ENCODE data around the gene DAPK1. TPM values are rescaled to one million over a fixed set of nuclear protein-coding genes. Genes with fewer than 3 reads are reported as not detected.

DAPK1 gene
- total RNA-seq, 4 donors from 2014 or later, result 8.8 to 18.3 (median 9.9) TPM

GRCh38 chr9:87528969-87529368 lies 31.3 kb downstream of the DAPK1 start:
- intact Hi-C loops (cut with DNase I; ENCODE audit: low total_unique reads), result no loop called here
- no peak for TF ChIP-seq POLR2A (IDR thresholded peaks at IDR 0.05)
- TF ChIP-seq CTCF (IDR thresholded peaks at IDR 0.05), result no peak
- DNase-seq (ENCODE audit: low spot score in 2 of 2), result no peak
- WGBS, 2 donors, result 89 to 94% methylated on average over 6 of the region's 6 CpGs
- no peak overlapping the region for H3K4me3 ChIP-seq (ENCODE audit: low read depth, poor library complexity, severe bottlenecking)

GRCh38 chr9:87529671-87530070 lies 32.0 kb downstream of the DAPK1 start:
- no peak for DNase-seq (ENCODE audit: low spot score in 2 of 2)
- no peak overlapping the region for H3K4me3 ChIP-seq (ENCODE audit: low read depth, poor library complexity, severe bottlenecking)
- TF ChIP-seq POLR2A (IDR thresholded peaks at IDR 0.05) (no peak), CTCF (IDR thresholded peaks at IDR 0.05) (no peak)
- intact Hi-C loops (cut with DNase I; ENCODE audit: low total_unique reads), result no loop called here
- WGBS, 2 donors, result 73 to 79% methylated on average over 7 of the region's 7 CpGs

- no peak for DNase-seq (ENCODE audit: low spot score in 2 of 2)
- no peak overlapping the region for H3K4me3 ChIP-seq (ENCODE audit: low read depth, poor library complexity, severe bottlenecking)
- intact Hi-C loops (cut with DNase I; ENCODE audit: low total_unique reads), result no loop called here
- WGBS, 2 donors, result 68 to 85% methylated on average over 4 of the region's 4 CpGs
- TF ChIP-seq CTCF (IDR thresholded peaks at IDR 0.05) (no peak), POLR2A (IDR thresholded peaks at IDR 0.05) (no peak)
These were observed 33.0 kb downstream of the DAPK1 start for GRCh38 chr9:87530716-87531115.

- intact Hi-C loops (cut with DNase I; ENCODE audit: low total_unique reads), result no loop called here
These were observed 34.0 kb downstream of the DAPK1 start for GRCh38 chr9:87531370-87532295.

GRCh38 chr9:87533271-87533670 lies 35.6 kb downstream of the DAPK1 start:
- DNase-seq (ENCODE audit: low spot score in 2 of 2), result no peak
- no peak overlapping the region for H3K4me3 ChIP-seq (ENCODE audit: low read depth, poor library complexity, severe bottlenecking)
- intact Hi-C loops (cut with DNase I; ENCODE audit: low total_unique reads), result no loop called here
- 83 to 87% methylated on average over 2 of the region's 2 CpGs for WGBS, 2 donors
- TF ChIP-seq POLR2A (IDR thresholded peaks at IDR 0.05), result no peak
- TF ChIP-seq CTCF (IDR thresholded peaks at IDR 0.05), result no peak

More at GRCh38 chr9:87531370-87532295, 34.0 kb downstream of the DAPK1 start:
- 73 to 81% methylated on average over 3 of the region's 3 CpGs for WGBS, 2 donors
- no peak for TF ChIP-seq CTCF (IDR thresholded peaks at IDR 0.05)
- no peak for TF ChIP-seq POLR2A (IDR thresholded peaks at IDR 0.05)
- H3K4me3 ChIP-seq (ENCODE audit: low read depth, poor library complexity, severe bottlenecking), result no peak overlapping the region
- no peak for DNase-seq (ENCODE audit: low spot score in 2 of 2)
